Measurements from ENCODE around the gene KLHL11.
"Not testable (repeated sequence)": the region's sequence is repeated elsewhere in the genome, so short reads cannot be mapped to it uniquely, and the experiment has no call there.

KLHL11 gene

DNA sequence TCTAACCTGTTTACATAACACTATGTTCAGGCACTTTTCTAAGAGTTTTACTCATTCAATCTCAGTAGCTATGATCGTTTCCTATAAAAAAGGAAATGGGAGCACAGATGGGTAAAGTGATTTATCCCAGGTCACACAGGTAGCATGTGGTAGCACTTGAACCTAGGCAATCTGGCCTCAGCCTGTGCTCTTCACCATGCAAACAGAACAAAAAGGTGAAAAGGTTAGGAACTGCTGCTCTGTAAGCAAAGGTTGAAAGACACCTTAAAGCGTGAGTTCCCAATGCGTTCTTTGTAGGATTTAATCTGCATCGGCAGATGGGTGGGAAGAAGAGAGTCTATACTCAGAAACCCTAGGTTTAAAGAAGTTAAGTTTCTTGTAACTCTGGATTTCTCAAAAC is 14.9 kb upstream of the KLHL11 start:
- H3K36me3 ChIP-seq (ENCODE audit: control insufficient read depth, insufficient read depth, low read length), result no peaks in the 10 kb centered on the region
- no peak overlapping the region for H3K4me2 ChIP-seq (ENCODE audit: low read length)
- no peaks in the 10 kb centered on the region for H3K27me3 ChIP-seq (ENCODE audit: control insufficient read depth, insufficient read depth, low read length)
- TF ChIP-seq, protein P1, sequence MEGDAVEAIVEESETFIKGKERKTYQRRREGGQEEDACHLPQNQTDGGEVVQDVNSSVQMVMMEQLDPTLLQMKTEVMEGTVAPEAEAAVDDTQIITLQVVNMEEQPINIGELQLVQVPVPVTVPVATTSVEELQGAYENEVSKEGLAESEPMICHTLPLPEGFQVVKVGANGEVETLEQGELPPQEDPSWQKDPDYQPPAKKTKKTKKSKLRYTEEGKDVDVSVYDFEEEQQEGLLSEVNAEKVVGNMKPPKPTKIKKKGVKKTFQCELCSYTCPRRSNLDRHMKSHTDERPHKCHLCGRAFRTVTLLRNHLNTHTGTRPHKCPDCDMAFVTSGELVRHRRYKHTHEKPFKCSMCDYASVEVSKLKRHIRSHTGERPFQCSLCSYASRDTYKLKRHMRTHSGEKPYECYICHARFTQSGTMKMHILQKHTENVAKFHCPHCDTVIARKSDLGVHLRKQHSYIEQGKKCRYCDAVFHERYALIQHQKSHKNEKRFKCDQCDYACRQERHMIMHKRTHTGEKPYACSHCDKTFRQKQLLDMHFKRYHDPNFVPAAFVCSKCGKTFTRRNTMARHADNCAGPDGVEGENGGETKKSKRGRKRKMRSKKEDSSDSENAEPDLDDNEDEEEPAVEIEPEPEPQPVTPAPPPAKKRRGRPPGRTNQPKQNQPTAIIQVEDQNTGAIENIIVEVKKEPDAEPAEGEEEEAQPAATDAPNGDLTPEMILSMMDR (IDR thresholded peaks at IDR 0.05), result no peak
- H3K4me1 ChIP-seq, result no peaks in the 10 kb centered on the region
- H3K4me3 ChIP-seq (ENCODE audit: low read depth, low read length), result no peak overlapping the region
- no peaks in the 10 kb centered on the region for H3K79me2 ChIP-seq
- no peak overlapping the region for H3K9ac ChIP-seq
- H3K27ac ChIP-seq, result no peak overlapping the region
- H3K9me3 ChIP-seq (ENCODE audit: control insufficient read depth, low read length), result no peaks in the 10 kb centered on the region
- H2AFZ ChIP-seq, result no peak overlapping the region

DNA sequence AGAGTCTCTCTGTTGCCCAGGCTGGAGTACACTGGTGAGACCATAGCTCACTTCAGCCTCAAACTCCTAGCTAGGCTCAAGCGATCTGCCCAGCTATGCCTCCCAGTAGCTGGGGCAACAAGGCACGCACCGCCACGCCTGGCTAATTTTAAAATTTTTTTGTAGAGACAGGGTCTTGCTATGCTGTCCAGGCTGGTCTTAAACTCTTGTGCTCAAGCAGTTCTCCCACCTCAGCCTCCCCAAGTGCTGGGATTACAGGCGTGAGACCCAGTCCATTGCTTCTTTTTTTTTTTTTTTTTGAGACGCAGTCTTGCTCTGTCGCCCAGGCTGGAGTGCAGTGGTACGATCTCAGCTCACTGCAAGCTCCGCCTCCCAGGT is 9.1 kb upstream of the KLHL11 start:
- not testable (repeated sequence) for H3K9ac ChIP-seq; H3K4me3 ChIP-seq (ENCODE audit: low read depth, low read length); H3K4me1 ChIP-seq; H3K4me2 ChIP-seq (ENCODE audit: low read length); H2AFZ ChIP-seq; H3K27ac ChIP-seq; H3K9me3 ChIP-seq (ENCODE audit: control insufficient read depth, low read length); H3K27me3 ChIP-seq (ENCODE audit: control insufficient read depth, insufficient read depth, low read length); H3K36me3 ChIP-seq (ENCODE audit: control insufficient read depth, insufficient read depth, low read length); H3K79me2 ChIP-seq

DNA sequence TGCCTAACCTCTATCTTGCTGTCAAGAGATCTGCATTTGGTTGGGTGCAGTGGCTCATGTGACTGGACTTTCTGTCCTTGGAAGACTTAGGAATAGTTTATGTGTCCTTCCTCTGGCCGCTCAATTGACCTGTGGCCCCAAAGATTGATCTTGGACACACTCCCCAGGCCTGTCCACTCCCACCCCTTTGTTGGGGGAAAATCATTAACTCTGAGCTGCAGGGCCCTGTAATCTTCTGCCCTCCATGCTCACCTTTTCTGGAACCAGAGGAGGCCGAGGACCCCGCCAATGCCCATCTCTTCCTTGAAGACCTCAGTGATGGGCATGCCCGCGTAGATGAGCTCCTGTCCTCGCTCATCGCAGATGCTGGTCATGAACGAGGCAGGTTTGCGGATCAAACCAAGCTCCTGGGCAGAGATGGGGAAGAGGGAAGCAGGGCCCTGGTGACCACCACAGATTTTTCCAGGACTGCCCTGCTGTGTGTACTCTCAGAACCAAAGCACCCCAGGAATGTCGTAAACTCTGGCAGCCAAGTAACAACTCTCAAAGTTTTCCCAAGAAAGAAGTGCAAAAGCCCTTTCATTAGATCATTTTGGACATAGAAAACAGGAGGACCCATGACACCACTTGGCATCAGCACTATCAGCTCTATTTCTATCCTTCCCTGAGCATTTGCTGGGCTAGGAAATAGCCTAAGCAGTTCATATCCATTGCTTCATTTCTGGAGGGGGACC is 8.5 kb upstream of the KLHL11 start:
- Histone ChIP-seq H3K27ac (no peak overlapping the region), H3K79me2 (no peaks in the 10 kb centered on the region), H3K4me1 (no peaks in the 10 kb centered on the region), H3K4me3 (ENCODE audit: low read depth, low read length) (no peak overlapping the region), H2AFZ (no peak overlapping the region), H3K4me2 (ENCODE audit: low read length) (no peak overlapping the region), H3K27me3 (ENCODE audit: control insufficient read depth, insufficient read depth, low read length) (no peaks in the 10 kb centered on the region), H3K36me3 (ENCODE audit: control insufficient read depth, insufficient read depth, low read length) (no peaks in the 10 kb centered on the region), H3K9me3 (ENCODE audit: control insufficient read depth, low read length) (no peaks in the 10 kb centered on the region), H3K9ac (no peak overlapping the region)
- TF ChIP-seq, protein P1 (IDR thresholded peaks at IDR 0.05), result no peak

DNA sequence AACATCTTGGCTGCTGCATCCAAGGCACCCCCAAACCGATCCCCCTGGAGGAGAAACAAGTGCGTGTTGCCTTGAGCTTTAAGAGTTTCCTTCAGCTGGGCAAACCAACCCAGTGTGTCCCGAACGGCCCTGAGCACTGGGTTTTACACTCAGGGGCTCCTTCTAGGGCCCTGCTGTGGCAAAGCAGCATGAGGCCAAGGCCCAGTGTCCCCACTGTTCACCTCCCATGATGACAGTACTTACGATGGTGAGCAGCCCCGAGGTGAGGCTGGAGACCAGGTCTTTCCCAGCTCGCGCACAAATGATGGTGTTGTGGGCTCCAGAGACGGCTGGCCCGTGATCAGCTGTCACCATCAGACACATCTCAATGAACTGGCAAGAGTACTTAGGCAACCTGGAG is 6.6 kb upstream of the KLHL11 start:
- Histone ChIP-seq H3K4me3 (ENCODE audit: low read depth, low read length) (no peak overlapping the region), H3K9me3 (ENCODE audit: control insufficient read depth, low read length) (no peaks in the 10 kb centered on the region), H3K79me2 (no peaks in the 10 kb centered on the region), H3K9ac (no peak overlapping the region), H3K27ac (no peak overlapping the region), H3K27me3 (ENCODE audit: control insufficient read depth, insufficient read depth, low read length) (no peaks in the 10 kb centered on the region), H2AFZ (no peak overlapping the region), H3K4me1 (no peaks in the 10 kb centered on the region), H3K36me3 (ENCODE audit: control insufficient read depth, insufficient read depth, low read length) (no peaks in the 10 kb centered on the region), H3K4me2 (ENCODE audit: low read length) (no peak overlapping the region)
- TF ChIP-seq, protein P1 (IDR thresholded peaks at IDR 0.05), result no peak

DNA sequence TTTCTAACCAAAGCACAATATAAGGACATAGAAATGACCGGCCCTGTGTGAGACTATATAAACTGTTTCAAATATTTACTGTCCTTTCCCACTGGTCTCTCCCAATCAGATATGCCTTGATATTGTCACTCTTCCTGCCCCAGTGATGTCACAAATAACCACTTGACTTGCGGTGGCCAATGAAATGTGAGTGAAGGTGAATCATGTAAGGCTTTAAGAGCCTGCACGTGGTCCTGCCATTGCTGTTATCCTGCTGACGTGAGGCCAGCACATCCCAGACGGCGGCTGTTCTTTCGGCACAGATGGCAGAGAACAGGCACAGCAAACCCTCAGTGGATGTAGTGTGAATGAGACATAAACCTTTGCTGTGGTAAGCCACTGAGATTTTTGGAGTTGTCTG is 5.4 kb upstream of the KLHL11 start:
- Histone ChIP-seq H3K79me2 (no peaks in the 10 kb centered on the region), H3K4me2 (ENCODE audit: low read length) (no peak overlapping the region), H3K27me3 (ENCODE audit: control insufficient read depth, insufficient read depth, low read length) (no peaks in the 10 kb centered on the region), H3K36me3 (ENCODE audit: control insufficient read depth, insufficient read depth, low read length) (no peaks in the 10 kb centered on the region), H2AFZ (no peak overlapping the region), H3K4me3 (ENCODE audit: low read depth, low read length) (no peak overlapping the region), H3K9ac (no peak overlapping the region), H3K4me1 (no peaks in the 10 kb centered on the region), H3K9me3 (ENCODE audit: control insufficient read depth, low read length) (no peaks in the 10 kb centered on the region), H3K27ac (no peak overlapping the region)
- TF ChIP-seq, protein P1 (IDR thresholded peaks at IDR 0.05), result no peak

Measured in parathyroid adenoma (tissue), 2 donors.